Colonic mucosa (tissue), 4 donors: ENCODE measurements around the gene MPV17L2. TPM values are rescaled to one million over a fixed set of nuclear protein-coding genes. Genes with fewer than 3 reads are reported as not detected.

Source experiments
- DNase-seq: peaks from one replicate; pipeline ENCODE4 v3.0.0-alpha.2; 2020
- H3K27ac ChIP-seq: fragments of 200-600 bp; one replicate; pipeline ENCODE4 v1.8.0; 2021
- H3K27me3 ChIP-seq: fragments of 200-600 bp; one replicate; pipeline ENCODE4 v1.8.0; 2021
- H3K36me3 ChIP-seq: fragments of 200-600 bp; one replicate; pipeline ENCODE4 v1.8.0; 2021
- H3K4me1 ChIP-seq: fragments of 200-600 bp; one replicate; pipeline ENCODE4 v1.8.0; 2021; ENCODE audit warnings: mild to moderate bottlenecking
- H3K4me3 ChIP-seq: fragments of 200-600 bp; one replicate; pipeline ENCODE4 v1.8.0; 2021
- H3K9ac ChIP-seq, 2 donors: one replicate each; pipeline ENCODE4 v1.7.0; 2013; ENCODE audit warnings: control low read depth in 2 of 2, low read depth in 2 of 2, low read length in 2 of 2
- H3K9me3 ChIP-seq: fragments of 200-600 bp; one replicate; pipeline ENCODE4 v1.8.0; 2021
- intact Hi-C: fragments of 100-400 bp; cut with DNase I; formaldehyde crosslinking; loops from one replicate; pipeline ENCODE4 v1.14.1; 2022
- total RNA-seq, 2 donors: library from RNA; stranded (reverse); fragmentation: NEBNext Ultra II Directional in 1 of 2; extraction: Animal tissue kit (Norgen Biotek cat#: 25700) in 1 of 2; gene quantifications; one replicate each; pipeline ENCODE4 v1.2.1, GENCODE V29; 2021
- TF ChIP-seq, protein P1 (sequence below): fragments of 200-600 bp; IDR thresholded peaks from one replicate; pipeline ENCODE4 v1.8.0; 2022; ENCODE audit warnings: antibody characterized with exemption, mild to moderate bottlenecking
- donor health status: healthy.
- donor health status: DM: no; HTN: no; CAD: no.
- donor health status: DM: no; HTN: no; CAD: no.

Gene MPV17L2
- total RNA-seq = 10 to 100 TPM in 1 of 2 donors, 1 to 10 TPM in 1; 8.9 to 21.7 TPM

DNA sequence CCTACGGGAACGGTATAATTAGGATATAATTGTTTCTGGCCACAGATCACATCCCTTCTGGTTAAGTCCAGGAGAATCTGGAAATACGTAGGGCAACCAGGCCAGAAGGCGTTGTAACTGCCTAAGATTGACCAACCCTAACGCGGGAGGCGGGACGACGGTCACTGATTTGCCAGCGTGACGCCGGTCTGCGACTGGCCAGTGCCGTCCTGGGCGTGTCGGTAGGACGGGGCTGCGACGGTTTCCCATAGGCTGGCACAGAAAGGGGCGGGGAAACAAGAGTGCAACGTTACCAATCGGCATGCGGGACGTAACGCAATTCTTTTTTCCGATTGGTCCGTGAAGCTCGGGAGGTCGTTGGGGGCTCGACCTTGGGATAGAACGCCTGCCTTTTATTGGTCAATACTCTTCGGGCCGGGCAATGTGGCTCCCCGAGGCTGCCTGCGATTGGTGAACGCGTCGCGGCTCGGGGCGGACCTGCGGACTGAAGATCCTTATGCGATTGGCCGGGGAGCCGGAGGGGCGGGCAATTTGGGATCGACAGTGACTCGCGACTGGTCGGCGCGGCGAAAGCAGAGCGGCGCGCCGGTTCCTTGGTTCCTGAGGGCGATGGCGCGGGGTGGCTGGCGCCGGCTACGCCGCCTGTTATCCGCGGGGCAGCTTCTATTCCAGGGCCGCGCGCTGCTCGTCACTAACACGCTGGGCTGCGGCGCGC is at the start of gene MPV17L2:
Gene MPV17L2, plus strand, starts transcription at position 546 of the 715 bp plus-strand sequence. Its CDS starts 64 bp downstream, at position 610.
- H3K27me3 ChIP-seq = no peaks in the 10 kb centered on the region
- DNase-seq = peak; percentile 99
- TF ChIP-seq, protein P1, sequence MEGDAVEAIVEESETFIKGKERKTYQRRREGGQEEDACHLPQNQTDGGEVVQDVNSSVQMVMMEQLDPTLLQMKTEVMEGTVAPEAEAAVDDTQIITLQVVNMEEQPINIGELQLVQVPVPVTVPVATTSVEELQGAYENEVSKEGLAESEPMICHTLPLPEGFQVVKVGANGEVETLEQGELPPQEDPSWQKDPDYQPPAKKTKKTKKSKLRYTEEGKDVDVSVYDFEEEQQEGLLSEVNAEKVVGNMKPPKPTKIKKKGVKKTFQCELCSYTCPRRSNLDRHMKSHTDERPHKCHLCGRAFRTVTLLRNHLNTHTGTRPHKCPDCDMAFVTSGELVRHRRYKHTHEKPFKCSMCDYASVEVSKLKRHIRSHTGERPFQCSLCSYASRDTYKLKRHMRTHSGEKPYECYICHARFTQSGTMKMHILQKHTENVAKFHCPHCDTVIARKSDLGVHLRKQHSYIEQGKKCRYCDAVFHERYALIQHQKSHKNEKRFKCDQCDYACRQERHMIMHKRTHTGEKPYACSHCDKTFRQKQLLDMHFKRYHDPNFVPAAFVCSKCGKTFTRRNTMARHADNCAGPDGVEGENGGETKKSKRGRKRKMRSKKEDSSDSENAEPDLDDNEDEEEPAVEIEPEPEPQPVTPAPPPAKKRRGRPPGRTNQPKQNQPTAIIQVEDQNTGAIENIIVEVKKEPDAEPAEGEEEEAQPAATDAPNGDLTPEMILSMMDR = no peak
- peaks cover 8% of the 10 kb centered on the region for H3K4me1 ChIP-seq
- H3K9me3 ChIP-seq = no peaks in the 10 kb centered on the region
- H3K4me3 ChIP-seq = peak within 1 kb of the TSS; percentile 92
- H3K9ac ChIP-seq = peak within 1 kb of the TSS; percentile 91 to 97
- intact Hi-C loops = no loop called here
- H3K36me3 ChIP-seq = no peaks in the 10 kb centered on the region
- peak within 1 kb of the TSS; percentile 97 for H3K27ac ChIP-seq

DNA sequence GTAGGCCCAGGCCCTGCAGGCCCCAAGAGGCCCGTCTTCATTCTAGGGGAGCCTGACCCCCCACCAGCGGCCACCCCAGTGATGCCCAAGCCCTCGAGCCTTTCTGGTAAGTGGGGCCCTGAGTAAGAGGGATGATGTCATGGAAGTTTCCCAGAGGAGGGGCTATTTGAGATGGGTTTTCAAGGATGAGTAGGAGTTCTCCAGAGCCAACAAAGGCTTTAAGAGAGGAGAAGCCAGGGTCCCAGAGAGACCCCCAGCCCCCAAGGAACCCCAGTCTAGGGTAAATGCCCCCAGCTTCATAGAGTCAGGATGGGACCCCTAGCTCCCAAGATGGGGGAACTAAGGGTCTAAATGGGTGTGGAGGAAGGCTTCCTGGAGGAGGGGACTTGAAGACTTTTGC is 49.1 kb upstream of the MPV17L2 start:
- Histone ChIP-seq H3K4me3 (no peak overlapping the region), H3K27me3 (no peaks in the 10 kb centered on the region)
- intact Hi-C loops = no loop called here

DNA sequence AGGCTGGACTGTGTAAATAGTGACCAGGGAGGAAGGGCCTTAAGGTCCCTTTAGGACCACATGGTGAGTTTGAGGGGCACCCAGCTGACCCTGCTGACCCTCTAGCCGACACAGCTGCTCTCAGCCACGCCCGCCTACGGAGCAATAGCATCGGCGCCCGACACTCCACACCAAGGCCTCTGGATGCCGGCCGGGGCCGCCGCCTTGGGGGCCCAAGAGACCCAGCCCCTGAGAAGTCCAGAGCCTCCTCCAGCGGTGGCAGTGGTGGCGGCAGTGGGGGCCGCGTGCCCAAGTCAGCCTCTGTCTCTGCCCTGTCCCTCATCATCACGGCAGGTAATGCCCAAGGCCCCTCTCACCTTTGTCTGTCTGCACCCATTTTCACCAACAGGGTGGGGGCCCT is 48.7 kb upstream of the MPV17L2 start:
- no peak for DNase-seq

More for the DNA sequence above, 49.1 kb upstream of the MPV17L2 start:
- Histone ChIP-seq H3K9me3 (no peaks in the 10 kb centered on the region), H3K9ac (no peak overlapping the region), H3K4me1 (no peaks in the 10 kb centered on the region), H3K36me3 (peaks cover 11% of the 10 kb centered on the region), H3K27ac (no peak overlapping the region)
- TF ChIP-seq, protein P1 = no peak
- no peak for DNase-seq

DNA sequence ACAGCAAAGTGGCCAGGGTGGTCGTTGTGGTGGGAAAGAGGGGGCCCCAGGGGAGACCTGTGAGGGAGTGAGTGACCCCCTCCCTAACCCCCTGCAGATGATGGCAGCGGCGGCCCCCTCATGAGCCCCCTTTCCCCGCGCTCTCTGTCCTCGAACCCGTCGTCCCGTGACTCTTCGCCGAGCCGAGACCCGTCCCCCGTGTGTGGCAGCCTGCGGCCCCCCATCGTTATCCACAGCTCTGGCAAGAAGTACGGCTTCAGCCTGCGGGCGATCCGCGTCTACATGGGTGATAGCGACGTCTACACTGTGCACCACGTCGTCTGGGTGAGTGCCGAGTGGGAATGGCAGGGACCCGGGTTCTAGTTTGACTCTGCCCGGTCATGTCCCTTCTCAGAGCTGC is 48.1 kb upstream of the MPV17L2 start:
- intact Hi-C loops = no loop called here
- Histone ChIP-seq H3K4me1 (no peaks in the 10 kb centered on the region), H3K9ac (no peak overlapping the region), H3K4me3 (no peak overlapping the region), H3K27me3 (no peaks in the 10 kb centered on the region), H3K27ac (no peak overlapping the region), H3K36me3 (peaks cover 11% of the 10 kb centered on the region), H3K9me3 (no peaks in the 10 kb centered on the region)
- no peak for DNase-seq
- TF ChIP-seq, protein P1 = no peak

More for the DNA sequence above, 48.7 kb upstream of the MPV17L2 start:
- intact Hi-C loops = no loop called here
- Histone ChIP-seq H3K9ac (no peak overlapping the region), H3K36me3 (peaks cover 11% of the 10 kb centered on the region), H3K4me1 (no peaks in the 10 kb centered on the region), H3K27me3 (no peaks in the 10 kb centered on the region), H3K27ac (no peak overlapping the region), H3K4me3 (no peak overlapping the region), H3K9me3 (no peaks in the 10 kb centered on the region)
- TF ChIP-seq, protein P1 = no peak

DNA sequence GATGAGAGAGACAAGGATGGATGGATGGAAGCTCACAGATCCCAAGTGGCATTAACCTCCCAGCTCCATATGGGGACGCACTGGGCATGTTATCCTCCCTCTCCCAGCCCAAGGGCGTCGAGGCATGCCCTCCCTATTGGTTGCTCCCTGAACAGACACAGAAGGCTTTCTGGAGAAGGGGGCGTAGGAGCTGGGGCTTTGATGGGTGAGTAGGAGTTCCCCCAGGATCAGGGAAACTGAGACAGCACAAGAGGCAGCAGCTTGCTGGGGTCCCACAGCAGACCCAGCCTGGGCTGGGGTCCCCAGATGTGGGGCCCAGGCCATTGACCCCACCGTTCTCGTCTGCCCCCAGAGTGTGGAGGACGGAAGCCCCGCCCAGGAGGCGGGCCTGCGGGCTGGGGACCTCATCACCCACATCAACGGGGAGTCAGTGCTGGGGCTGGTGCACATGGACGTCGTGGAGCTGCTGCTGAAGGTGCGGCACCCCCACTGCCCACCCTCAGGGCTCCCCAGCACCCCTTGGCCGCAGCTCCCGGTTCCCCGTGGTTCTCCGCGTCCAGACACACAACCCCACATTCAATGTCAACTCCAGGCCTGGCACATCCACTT is 47.5 kb upstream of the MPV17L2 start:
- Histone ChIP-seq H3K4me1 (no peaks in the 10 kb centered on the region), H3K4me3 (no peak overlapping the region), H3K9ac (no peak overlapping the region), H3K27me3 (no peaks in the 10 kb centered on the region), H3K36me3 (peaks cover 11% of the 10 kb centered on the region), H3K27ac (no peak overlapping the region), H3K9me3 (no peaks in the 10 kb centered on the region)
- TF ChIP-seq, protein P1 = no peak
- intact Hi-C loops = no loop called here
- no peak for DNase-seq
